Stomach (tissue), 4 donors: ENCODE results near the gene CTNND2.

ENCODE experiments used
- CTCF ChIP-seq, 7 experiments: fragments of 450-650 bp in 4 of 7; fragments of 200-600 bp in 3 of 7; sonication (generic) in 3 of 7; IDR thresholded peaks; one replicate each; pipeline ENCODE4 v1.5.1; 2016 to 2019; ENCODE audit warnings: antibody characterized with exemption in 7 of 7, control low read depth in 2 of 7, mild to moderate bottlenecking in 1 of 7
- EP300 ChIP-seq: sonication (generic); formaldehyde crosslinking; IDR thresholded peaks from one replicate; pipeline ENCODE4 v1.6.1; 2017; ENCODE audit warnings: antibody characterized with exemption
- POLR2A ChIP-seq, 4 donors: fragments of 450-650 bp; IDR thresholded peaks; one replicate each; pipeline ENCODE4 v1.6.1; 2016; ENCODE audit warnings: antibody characterized with exemption in 4 of 4, control low read depth in 2 of 4, mild to moderate bottlenecking in 1 of 4, moderate library complexity in 1 of 4
- POLR2AphosphoS5 ChIP-seq, 3 donors: sonication (generic); formaldehyde crosslinking; IDR thresholded peaks; one replicate each; pipeline ENCODE4 v1.6.1; 2016; ENCODE audit warnings: antibody characterized with exemption in 3 of 3

GRCh38 chr5:11072568-11072967 lies 831.7 kb downstream of the CTNND2 start:
- TF ChIP-seq CTCF (IDR thresholded peaks at IDR 0.05) (no peak), POLR2AphosphoS5 (IDR thresholded peaks at IDR 0.05) (no peak), POLR2A (IDR thresholded peaks at IDR 0.05) (no peak), EP300 (no peak)
